MM.1S (cell line): ENCODE results near the gene REEP1.
"Not testable (repeated sequence)": the region's sequence is repeated elsewhere in the genome, so short reads cannot be mapped to it uniquely, and the experiment has no call there.

Experiments used
- DNase-seq: peaks from one replicate; pipeline ENCODE4 v3.0.0-alpha.2; 2015
- H2AFZ ChIP-seq: fragments of 300-600 bp; sonication (generic); 2 replicates; pipeline ENCODE4 v1.6.0; 2016; ENCODE audit warnings: antibody characterized with exemption, low read length
- H3F3A ChIP-seq: fragments of 300-600 bp; sonication (generic); 2 replicates; pipeline ENCODE4 v1.6.1; 2016; ENCODE audit warnings: mild to moderate bottlenecking, antibody characterized with exemption, low read length, moderate library complexity, mixed read lengths; ENCODE audit not compliant: insufficient read depth
- H3K27ac ChIP-seq: fragments of 300-600 bp; sonication (generic); 2 replicates; pipeline ENCODE4 v1.5.1; 2016; ENCODE audit warnings: mild to moderate bottlenecking, low read length
- H3K27me3 ChIP-seq: fragments of 300-600 bp; sonication (generic); replicated peaks from 2 replicates; pipeline ENCODE4 v1.6.0; 2016; ENCODE audit warnings: low read length; ENCODE audit not compliant: insufficient read depth
- H3K36me3 ChIP-seq: fragments of 300-600 bp; sonication (generic); replicated peaks from 2 replicates; pipeline ENCODE4 v1.6.1; 2016; ENCODE audit warnings: mild to moderate bottlenecking, low read length, mixed read lengths; ENCODE audit not compliant: insufficient read depth
- H3K4me1 ChIP-seq: fragments of 300-600 bp; sonication (generic); 2 replicates; pipeline ENCODE4 v1.6.1; 2016; ENCODE audit warnings: low read length, mixed read lengths
- H3K4me2 ChIP-seq: fragments of 300-600 bp; sonication (generic); 2 replicates; pipeline ENCODE4 v1.6.0; 2016; ENCODE audit warnings: low read depth, low read length
- H3K4me3 ChIP-seq: fragments of 300-600 bp; sonication (generic); 2 replicates; pipeline ENCODE4 v1.5.1; 2016; ENCODE audit warnings: low read length, mixed read lengths
- H3K79me2 ChIP-seq: fragments of 300-600 bp; sonication (generic); 2 replicates; pipeline ENCODE4 v1.6.1; 2016; ENCODE audit warnings: mixed run types, low read length, mixed read lengths
- H3K9ac ChIP-seq: fragments of 300-600 bp; sonication (generic); 2 replicates; pipeline ENCODE4 v1.6.1; 2016; ENCODE audit warnings: low read length, mixed read lengths
- H3K9me2 ChIP-seq: fragments of 300-600 bp; sonication (generic); replicated peaks from 2 replicates; pipeline ENCODE4 v1.6.1; 2016; ENCODE audit warnings: mild to moderate bottlenecking, low read length, mixed read lengths; ENCODE audit not compliant: insufficient read depth
- H3K9me3 ChIP-seq: fragments of 300-600 bp; sonication (generic); replicated peaks from 2 replicates; pipeline ENCODE4 v1.6.1; 2016; ENCODE audit warnings: mild to moderate bottlenecking, low read length, mixed read lengths; ENCODE audit not compliant: insufficient read depth
- H4K20me1 ChIP-seq: fragments of 300-600 bp; sonication (generic); 2 replicates; pipeline ENCODE4 v1.6.1; 2016; ENCODE audit warnings: mild to moderate bottlenecking, low read length, moderate library complexity, mixed read lengths; ENCODE audit not compliant: insufficient read depth
- CTCF ChIP-seq: fragments of 300-600 bp; sonication (generic); IDR thresholded peaks from 2 replicates; pipeline ENCODE4 v1.5.1; 2016; ENCODE audit warnings: antibody characterized with exemption, low read length, mixed read lengths
- EZH2 ChIP-seq: fragments of 300-600 bp; sonication (generic); optimal IDR thresholded peaks from 2 replicates; pipeline ENCODE3; 2017; ENCODE audit warnings: low read depth, mild to moderate bottlenecking, antibody characterized with exemption, low read length, mixed read lengths
- EZH2phosphoT487 ChIP-seq: fragments of 300-600 bp; sonication (generic); IDR thresholded peaks from 2 replicates; pipeline ENCODE4 v1.6.1; 2018; ENCODE audit warnings: antibody characterized with exemption, low read length

Gene REEP1

DNA sequence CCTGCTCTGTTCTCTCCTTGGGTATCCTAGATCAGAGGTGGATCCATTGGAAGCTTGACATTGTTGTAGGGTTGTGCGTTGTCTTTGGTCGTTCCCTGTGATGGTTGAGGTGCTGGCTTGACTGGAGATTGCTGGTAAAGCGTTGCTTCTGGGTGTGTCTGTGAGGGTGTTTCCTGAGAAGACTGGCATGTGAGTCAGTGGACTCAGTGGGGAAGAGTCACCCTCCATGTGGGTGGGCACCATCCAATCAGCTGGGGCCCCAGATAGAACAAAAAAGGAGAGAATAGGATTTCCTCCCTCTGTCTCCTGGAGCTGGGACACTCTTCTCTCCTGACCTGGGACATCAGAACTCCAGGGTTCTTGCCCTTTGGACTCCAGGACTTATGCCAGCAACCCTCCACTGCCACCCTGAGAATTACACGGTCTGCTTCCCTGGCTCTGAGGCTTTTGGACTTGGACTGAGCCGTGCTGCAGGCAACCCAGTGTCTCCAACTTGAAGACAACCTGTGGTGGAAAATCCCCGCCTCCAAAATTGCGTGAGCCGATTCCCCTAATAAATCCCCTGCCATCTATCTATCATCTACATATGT, 14.8 kb upstream of the REEP1 start:
- Histone ChIP-seq H3K27me3 (no peaks in the 10 kb centered on the region), H3K9ac (no peak overlapping the region), H3K9me2 (no peaks in the 10 kb centered on the region), H3K36me3 (no peaks in the 10 kb centered on the region), H3K27ac (no peak overlapping the region), H3K4me2 (no peak overlapping the region), H3K79me2 (no peaks in the 10 kb centered on the region), H3K9me3 (no peaks in the 10 kb centered on the region), H2AFZ (no peak overlapping the region), H3F3A (no peaks in the 10 kb centered on the region), H4K20me1 (no peaks in the 10 kb centered on the region), H3K4me1 (no peaks in the 10 kb centered on the region), H3K4me3 (no peak overlapping the region)
- TF ChIP-seq EZH2phosphoT487 (no peak), CTCF (no peak), EZH2 (no peak)
- DNase-seq: no peak

DNA sequence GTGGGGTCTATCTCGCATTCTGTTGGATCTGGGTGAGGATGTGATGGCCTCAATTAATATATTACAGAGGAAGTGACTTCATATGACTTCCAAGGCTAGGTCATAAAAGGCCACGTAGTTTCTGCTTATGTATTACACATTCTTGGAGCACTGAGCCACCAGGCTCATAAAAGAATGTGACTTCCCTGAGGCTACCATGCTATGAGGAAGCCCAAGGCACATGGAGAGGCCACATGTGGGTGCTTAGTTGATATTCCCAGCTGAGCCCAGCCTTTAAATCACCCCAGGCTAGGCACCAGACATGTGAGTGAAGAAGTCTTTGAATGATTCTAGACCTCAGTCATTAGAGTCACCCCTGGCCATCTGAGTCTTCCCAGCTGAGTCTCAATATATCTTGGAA, 13.3 kb upstream of the REEP1 start:
- H3K9me2 ChIP-seq: no peaks in the 10 kb centered on the region
- H3K9me3 ChIP-seq: no peaks in the 10 kb centered on the region
- DNase-seq: no peak
- H4K20me1 ChIP-seq: no peaks in the 10 kb centered on the region
- no peak overlapping the region for H3K4me2 ChIP-seq
- no peak overlapping the region for H3K27ac ChIP-seq
- H2AFZ ChIP-seq: no peak overlapping the region
- no peaks in the 10 kb centered on the region for H3K27me3 ChIP-seq
- no peak overlapping the region for H3K4me3 ChIP-seq
- no peaks in the 10 kb centered on the region for H3F3A ChIP-seq
- H3K4me1 ChIP-seq: no peaks in the 10 kb centered on the region
- H3K9ac ChIP-seq: no peak overlapping the region
- no peak for TF ChIP-seq EZH2phosphoT487
- no peak for TF ChIP-seq CTCF
- no peak for TF ChIP-seq EZH2
- no peaks in the 10 kb centered on the region for H3K36me3 ChIP-seq
- no peaks in the 10 kb centered on the region for H3K79me2 ChIP-seq

GRCh38 chr2:86347401-86347800, 10.0 kb upstream of the REEP1 start:
- H3K9me3 ChIP-seq: no peaks in the 10 kb centered on the region
- no peak for TF ChIP-seq EZH2phosphoT487
- TF ChIP-seq EZH2: no peak
- no peak for TF ChIP-seq CTCF
- no peak for DNase-seq
- H3K4me2 ChIP-seq: no peak overlapping the region
- H3K27me3 ChIP-seq: no peaks in the 10 kb centered on the region
- H3K79me2 ChIP-seq: no peaks in the 10 kb centered on the region
- H3K9ac ChIP-seq: no peak overlapping the region
- H3K9me2 ChIP-seq: no peaks in the 10 kb centered on the region
- no peak overlapping the region for H3K4me3 ChIP-seq
- no peak overlapping the region for H2AFZ ChIP-seq
- H3K4me1 ChIP-seq: no peaks in the 10 kb centered on the region
- no peaks in the 10 kb centered on the region for H3F3A ChIP-seq
- no peak overlapping the region for H3K27ac ChIP-seq
- no peaks in the 10 kb centered on the region for H4K20me1 ChIP-seq
- H3K36me3 ChIP-seq: no peaks in the 10 kb centered on the region

GRCh38 chr2:86345783-86346370, 8.5 kb upstream of the REEP1 start:
- not testable (repeated sequence) for H2AFZ ChIP-seq, H3F3A ChIP-seq, DNase-seq, H3K9ac ChIP-seq, H3K27me3 ChIP-seq, H3K79me2 ChIP-seq, H4K20me1 ChIP-seq, H3K4me2 ChIP-seq, H3K27ac ChIP-seq, H3K9me2 ChIP-seq, H3K4me1 ChIP-seq, H3K4me3 ChIP-seq, H3K36me3 ChIP-seq, H3K9me3 ChIP-seq
